ENCODE measurements around the gene ERCC8. TPM values are rescaled to one million over a fixed set of nuclear protein-coding genes. Genes with fewer than 3 reads are reported as not detected.

The ERCC8 gene
- total and polyA plus RNA-seq, 2 of the 13 experiments (the other 11 are each of a cell fraction or from before 2014, with no cell fraction given), result 24.4 to 35.2 TPM

GRCh38 chr5:60887746-60888145, 57.1 kb downstream of the ERCC8 start:
- Histone ChIP-seq H3K9ac (ENCODE audit: insufficient read depth, low read depth, low read length) (no peak overlapping the region), H3K27ac (ENCODE audit: extremely low read length, insufficient read depth, low read length) (no peak overlapping the region), H2AFZ (ENCODE audit: low read length) (no peak overlapping the region), H3K79me2 (ENCODE audit: insufficient read depth, low read length) (no peaks in the 10 kb centered on the region), H3K4me2 (ENCODE audit: low read depth, low read length) (no peak overlapping the region), H4K20me1 (ENCODE audit: insufficient read depth, low read length) (no peaks in the 10 kb centered on the region), H3K9me3 (ENCODE audit: low read length) (no peaks in the 10 kb centered on the region), H3K4me3 (replicated peaks in 1 of 3; ENCODE audit: insufficient read depth in 1 of 3, low read depth in 2 of 3, low read length in 3 of 3) (no peak overlapping the region), H3K27me3 (ENCODE audit: control insufficient read depth in 1 of 2, insufficient read depth in 2 of 2, low read length in 2 of 2) (no peaks in the 10 kb centered on the region), H3K36me3 (replicated peaks in 1 of 2; ENCODE audit: control insufficient read depth in 1 of 2, insufficient read depth in 2 of 2, low read length in 2 of 2) (no peaks in the 10 kb centered on the region), H3K4me1 (ENCODE audit: insufficient read depth, low read length) (peaks cover 26% of the 10 kb centered on the region)
- FAIRE-seq (no peak), DNase-seq (ENCODE audit: low spot score) (no peak), ATAC-seq (no peak)
- intact Hi-C loops (cut with micrococcal nuclease; ENCODE audit: unreplicated experiment) (no loop called here), in situ Hi-C loops (cut with HindIII; ENCODE audit: extremely low pct_ligation_motif_present, low pct_unique_long_range_greater_than_20kb) (loop anchor here (10.0 kb wide), 1 partner anchor 213 kb away; no protein-coding TSS in a partner anchor)
- WGBS (ENCODE audit: low lambda C conversion rate), result 87% methylated on average over 2 of the region's 2 CpGs
- BruUV-seq (replicated peaks), result no TSS peak
- TF ChIP-seq ZNF660 (CRISPR knock-in tag; IDR thresholded peaks at IDR 0.05; ENCODE audit: borderline replicate concordance, low read depth), result no peak
- TF ChIP-seq, protein P1, sequence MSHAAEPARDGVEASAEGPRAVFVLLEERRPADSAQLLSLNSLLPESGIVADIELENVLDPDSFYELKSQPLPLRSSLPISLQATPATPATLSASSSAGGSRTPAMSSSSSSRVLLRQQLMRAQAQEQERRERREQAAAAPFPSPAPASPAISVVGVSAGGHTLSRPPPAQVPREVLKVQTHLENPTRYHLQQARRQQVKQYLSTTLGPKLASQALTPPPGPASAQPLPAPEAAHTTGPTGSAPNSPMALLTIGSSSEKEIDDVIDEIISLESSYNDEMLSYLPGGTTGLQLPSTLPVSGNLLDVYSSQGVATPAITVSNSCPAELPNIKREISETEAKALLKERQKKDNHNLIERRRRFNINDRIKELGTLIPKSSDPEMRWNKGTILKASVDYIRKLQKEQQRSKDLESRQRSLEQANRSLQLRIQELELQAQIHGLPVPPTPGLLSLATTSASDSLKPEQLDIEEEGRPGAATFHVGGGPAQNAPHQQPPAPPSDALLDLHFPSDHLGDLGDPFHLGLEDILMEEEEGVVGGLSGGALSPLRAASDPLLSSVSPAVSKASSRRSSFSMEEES (CRISPR knock-in tag; IDR thresholded peaks at IDR 0.05), result no peak
- TF ChIP-seq, protein P2, sequence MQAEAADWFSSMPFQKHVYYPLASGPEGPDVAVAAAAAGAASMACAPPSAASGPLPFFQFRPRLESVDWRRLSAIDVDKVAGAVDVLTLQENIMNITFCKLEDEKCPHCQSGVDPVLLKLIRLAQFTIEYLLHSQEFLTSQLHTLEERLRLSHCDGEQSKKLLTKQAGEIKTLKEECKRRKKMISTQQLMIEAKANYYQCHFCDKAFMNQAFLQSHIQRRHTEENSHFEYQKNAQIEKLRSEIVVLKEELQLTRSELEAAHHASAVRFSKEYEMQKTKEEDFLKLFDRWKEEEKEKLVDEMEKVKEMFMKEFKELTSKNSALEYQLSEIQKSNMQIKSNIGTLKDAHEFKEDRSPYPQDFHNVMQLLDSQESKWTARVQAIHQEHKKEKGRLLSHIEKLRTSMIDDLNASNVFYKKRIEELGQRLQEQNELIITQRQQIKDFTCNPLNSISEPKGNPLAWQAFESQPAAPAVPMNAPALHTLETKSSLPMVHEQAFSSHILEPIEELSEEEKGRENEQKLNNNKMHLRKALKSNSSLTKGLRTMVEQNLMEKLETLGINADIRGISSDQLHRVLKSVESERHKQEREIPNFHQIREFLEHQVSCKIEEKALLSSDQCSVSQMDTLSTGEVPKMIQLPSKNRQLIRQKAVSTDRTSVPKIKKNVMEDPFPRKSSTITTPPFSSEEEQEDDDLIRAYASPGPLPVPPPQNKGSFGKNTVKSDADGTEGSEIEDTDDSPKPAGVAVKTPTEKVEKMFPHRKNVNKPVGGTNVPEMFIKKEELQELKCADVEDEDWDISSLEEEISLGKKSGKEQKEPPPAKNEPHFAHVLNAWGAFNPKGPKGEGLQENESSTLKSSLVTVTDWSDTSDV (CRISPR knock-in tag; IDR thresholded peaks at IDR 0.05), result no peak
- TF ChIP-seq SNAPC5 (CRISPR knock-in tag; IDR thresholded peaks at IDR 0.05; ENCODE audit: borderline replicate concordance), result no peak
- TF ChIP-seq CEBPG (CRISPR knock-in tag; IDR thresholded peaks at IDR 0.05), result no peak
- no peak for TF ChIP-seq YEATS2 (CRISPR knock-in tag; IDR thresholded peaks at IDR 0.05; ENCODE audit: borderline replicate concordance)
- TF ChIP-seq MTA3 (CRISPR knock-in tag; IDR thresholded peaks at IDR 0.05), result no peak
- no peak for TF ChIP-seq ZNF598 (CRISPR knock-in tag; IDR thresholded peaks at IDR 0.05; ENCODE audit: borderline replicate concordance)
- TF ChIP-seq ZNF337 (CRISPR knock-in tag; IDR thresholded peaks at IDR 0.05; ENCODE audit: borderline replicate concordance, low read depth), result no peak
- no peak for TF ChIP-seq SCMH1 (CRISPR knock-in tag; IDR thresholded peaks at IDR 0.05; ENCODE audit: borderline replicate concordance)
- POLR2A ChIA-PET, result no interaction called here
- CTCF ChIA-PET (ENCODE audit: low intra/inter-chr PET ratio, low total read pairs), result no interaction called here
